ENCODE measurements around the gene SPATA46.

The SPATA46 gene

GRCh38 chr1:162373541-162374260 is 3.0 kb downstream of the SPATA46 start:
- no peak overlapping the region for H3K4me3 ChIP-seq (replicated peaks; ENCODE audit: low read depth, low read length)
- no peak for DNase-seq (ENCODE audit: extremely low read depth, low read depth)
- TF ChIP-seq CTCF (IDR thresholded peaks at IDR 0.05; ENCODE audit: low read depth, low read length, missing control alignments): no peak

- TF ChIP-seq CTCF (IDR thresholded peaks at IDR 0.05; ENCODE audit: low read depth, low read length, missing control alignments): no peak
Observed at GRCh38 chr1:162373072-162373427, 3.6 kb downstream of the SPATA46 start.

GRCh38 chr1:162372159-162373071 is 4.2 kb downstream of the SPATA46 start:
- TF ChIP-seq CTCF (IDR thresholded peaks at IDR 0.05; ENCODE audit: low read depth, low read length, missing control alignments): no peak
- no peak for DNase-seq (ENCODE audit: extremely low read depth, low read depth)
- H3K4me3 ChIP-seq (replicated peaks; ENCODE audit: low read depth, low read length): no peak overlapping the region

More at GRCh38 chr1:162373072-162373427, 3.6 kb downstream of the SPATA46 start:
- no peak overlapping the region for H3K4me3 ChIP-seq (replicated peaks; ENCODE audit: low read depth, low read length)
- DNase-seq (ENCODE audit: extremely low read depth, low read depth): no peak

DNA sequence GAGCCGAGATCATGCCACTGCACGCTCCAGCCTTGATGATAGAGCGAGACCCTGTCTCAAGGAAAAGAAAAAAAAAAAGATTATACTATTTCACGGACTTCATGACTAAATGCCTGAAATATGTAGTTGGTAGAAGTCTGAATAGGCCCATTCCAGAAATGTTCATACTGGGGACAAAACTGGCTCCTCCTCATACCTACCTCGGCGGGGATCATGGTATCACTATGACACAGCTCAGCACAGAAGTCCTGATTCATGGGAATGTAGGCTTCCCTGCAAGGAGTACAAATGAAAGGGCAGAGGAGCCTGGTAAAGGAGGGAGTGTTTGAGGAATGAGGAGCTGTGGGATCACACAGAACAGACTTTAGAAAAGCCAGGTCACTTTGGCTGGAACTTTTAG is 5.0 kb downstream of the SPATA46 start:
- no peak for DNase-seq (ENCODE audit: extremely low read depth, low read depth)
- no peak overlapping the region for H3K4me3 ChIP-seq (replicated peaks; ENCODE audit: low read depth, low read length)
- no peak for TF ChIP-seq CTCF (IDR thresholded peaks at IDR 0.05; ENCODE audit: low read depth, low read length, missing control alignments)

GRCh38 chr1:162370721-162371120 is 5.9 kb downstream of the SPATA46 start:
- TF ChIP-seq CTCF (IDR thresholded peaks at IDR 0.05; ENCODE audit: low read depth, low read length, missing control alignments): no peak
- no peak for DNase-seq (ENCODE audit: extremely low read depth, low read depth)
- H3K4me3 ChIP-seq (replicated peaks; ENCODE audit: low read depth, low read length): no peak overlapping the region

GRCh38 chr1:162370161-162370560 is 6.5 kb downstream of the SPATA46 start:
- no peak overlapping the region for H3K4me3 ChIP-seq (replicated peaks; ENCODE audit: low read depth, low read length)
- DNase-seq (ENCODE audit: extremely low read depth, low read depth): no peak
- no peak for TF ChIP-seq CTCF (IDR thresholded peaks at IDR 0.05; ENCODE audit: low read depth, low read length, missing control alignments)

Measured in HFF-Myc (cell line).